CD14-positive monocyte (primary cell): ENCODE data around the gene RNU1-3. TPM values are rescaled to one million over a fixed set of nuclear protein-coding genes. Genes with fewer than 3 reads are reported as not detected.

Experiments used
- DNase-seq, 3 donors: peaks; one replicate each; pipeline ENCODE4 v3.0.0-alpha.2; 2011 to 2022
- H2AFZ ChIP-seq: 2 replicates; pipeline ENCODE4 v1.6.0; 2012; ENCODE audit warnings: mild to moderate bottlenecking, low read depth, low read length, inconsistent platforms; ENCODE audit not compliant: insufficient read depth, poor library complexity, severe bottlenecking
- H3K27ac ChIP-seq, 2 donors: 1 replicate in 1 of 2; 2 replicates in 1 of 2; pipeline ENCODE4 v1.5.1; 2012 to 2013; ENCODE audit warnings: low read length in 2 of 2, control low read depth in 1 of 2, inconsistent platforms in 1 of 2, low read depth in 1 of 2, mild to moderate bottlenecking in 1 of 2
- H3K27me3 ChIP-seq, 2 donors: one replicate each; pipeline versions ENCODE4 v1.6.0 to v1.6.1; 2011 to 2013; ENCODE audit warnings: low read length in 2 of 2; ENCODE audit not compliant: control insufficient read depth in 2 of 2, insufficient read depth in 2 of 2
- H3K36me3 ChIP-seq, 2 donors: replicated peaks in 1 of 2; 1 replicate in 1 of 2; 2 replicates in 1 of 2; pipeline versions ENCODE4 v1.5.1 to v1.6.1; 2012 to 2013; ENCODE audit warnings: low read length in 2 of 2, control low read depth in 1 of 2, inconsistent platforms in 1 of 2, mild to moderate bottlenecking in 1 of 2; ENCODE audit not compliant: insufficient read depth in 2 of 2, control insufficient read depth in 1 of 2
- H3K4me1 ChIP-seq, 2 donors: 1 replicate in 1 of 2; 2 replicates in 1 of 2; pipeline versions ENCODE4 v1.5.1 to v1.6.1; 2012 to 2013; ENCODE audit warnings: low read length in 2 of 2, control low read depth in 1 of 2, inconsistent platforms in 1 of 2, mild to moderate bottlenecking in 1 of 2, moderate library complexity in 1 of 2; ENCODE audit not compliant: insufficient read depth in 2 of 2, control insufficient read depth in 1 of 2
- H3K4me2 ChIP-seq: replicated peaks from 2 replicates; pipeline ENCODE3; 2012; ENCODE audit warnings: low read length, moderate library complexity, mild to moderate bottlenecking; ENCODE audit not compliant: poor library complexity, severe bottlenecking; ENCODE audit errors: extremely low read depth
- H3K4me3 ChIP-seq, 3 experiments: fragments of 200-600 bp in 1 of 3; sonication (generic) in 1 of 3; replicated peaks in 1 of 3; 1 replicate in 2 of 3; 2 replicates in 1 of 3; pipeline ENCODE4 v1.5.1; 2011 to 2013; ENCODE audit warnings: low read length in 3 of 3, mild to moderate bottlenecking in 3 of 3, control low read depth in 2 of 3, low read depth in 2 of 3, inconsistent platforms in 1 of 3, moderate library complexity in 1 of 3
- H3K79me2 ChIP-seq: 2 replicates; pipeline ENCODE4 v1.6.0; 2012; ENCODE audit warnings: mild to moderate bottlenecking, control low read depth, inconsistent platforms, low read length, moderate library complexity; ENCODE audit not compliant: insufficient read depth
- H3K9ac ChIP-seq: 2 replicates; pipeline ENCODE4 v1.6.0; 2017; ENCODE audit warnings: low read length, mild to moderate bottlenecking; ENCODE audit not compliant: insufficient read depth, poor library complexity, severe bottlenecking
- H3K9me3 ChIP-seq, 2 donors: replicated peaks in 1 of 2; 1 replicate in 1 of 2; 2 replicates in 1 of 2; pipeline versions ENCODE4 v1.5.1 to v1.6.1; 2012 to 2013; ENCODE audit warnings: low read length in 2 of 2, control low read depth in 1 of 2; ENCODE audit not compliant: control insufficient read depth in 1 of 2, insufficient read depth in 1 of 2
- H4K20me1 ChIP-seq: 2 replicates; pipeline ENCODE4 v1.6.0; 2012; ENCODE audit warnings: mild to moderate bottlenecking, low read length, control low read depth, moderate library complexity; ENCODE audit not compliant: insufficient read depth
- H3K27ac Mint-ChIP-seq, 7 donors: one replicate each; pipeline ENCODE4 v1.8.0; 2020; ENCODE audit warnings: mild to moderate bottlenecking in 7 of 7, mixed read lengths in 7 of 7, moderate library complexity in 6 of 7, inconsistent platforms in 2 of 7
- H3K27me3 Mint-ChIP-seq, 3 donors: one replicate each; pipeline ENCODE4 v1.8.0; 2021 to 2022; ENCODE audit warnings: low read depth in 3 of 3, mild to moderate bottlenecking in 3 of 3, mixed read lengths in 3 of 3, moderate library complexity in 3 of 3, inconsistent platforms in 1 of 3
- H3K36me3 Mint-ChIP-seq, 2 donors: one replicate each; pipeline ENCODE4 v1.8.0; 2020; ENCODE audit warnings: mixed read lengths in 2 of 2, inconsistent platforms in 1 of 2, mild to moderate bottlenecking in 1 of 2
- H3K4me1 Mint-ChIP-seq: one replicate; pipeline ENCODE4 v1.8.0; 2020; ENCODE audit warnings: mild to moderate bottlenecking, mixed read lengths
- H3K4me3 Mint-ChIP-seq, 2 donors: one replicate each; pipeline ENCODE4 v1.8.0; 2020; ENCODE audit warnings: mild to moderate bottlenecking in 2 of 2, mixed read lengths in 2 of 2, moderate library complexity in 1 of 2
- H3K9me3 Mint-ChIP-seq, 7 donors: one replicate each; pipeline ENCODE4 v1.8.0; 2020 to 2022; ENCODE audit warnings: mixed read lengths in 7 of 7, mild to moderate bottlenecking in 6 of 7, moderate library complexity in 6 of 7, inconsistent platforms in 2 of 7
- CTCF ChIP-seq: fragments of 200-600 bp; IDR thresholded peaks from one replicate; pipeline ENCODE4 v1.8.0; 2022; ENCODE audit warnings: antibody characterized with exemption, mild to moderate bottlenecking
- WGBS: methylation state at CpG from one replicate; pipeline ENCODE4 v1.1.5; 2013; ENCODE audit warnings: missing lambda C conversion rate; ENCODE audit not compliant: insufficient coverage; 5-methylcytosine and 5-hydroxymethylcytosine counted together
- intact Hi-C, 2 donors: fragments of 100-400 bp; cut with micrococcal nuclease; formaldehyde crosslinking; loops; one replicate each; pipeline versions ENCODE4 v1.15.0 to v1.15.1; 2023
- polyA plus RNA-seq, 3 donors: library from polyadenylated mRNA; depleted of rRNA in 1 of 3; unstranded in 2 of 3; stranded (reverse) in 1 of 3; fragments of 300-500 nt in 2 of 3; fragments of >200 nt in 1 of 3; fragmentation: Illumina TruSeq in 2 of 3; gene quantifications; 1 replicate in 2 of 3; 2 replicates in 1 of 3; pipeline ENCODE4 v1.2.3, GENCODE V29; 2012 to 2021

RNU1-3 gene
- polyA plus RNA-seq, 3 donors: not detected

GRCh38 chr1:16618719-16619118 lies 48.0 kb downstream of the RNU1-3 start:
- H3K36me3 Mint-ChIP-seq: no peaks in the 10 kb centered on the region
- no peak overlapping the region for H3K27ac Mint-ChIP-seq
- no peaks in the 10 kb centered on the region for H3K27me3 Mint-ChIP-seq
- peaks cover 7 to 11% of the 10 kb centered on the region in 2 donors for H3K27me3 ChIP-seq
- H3K27ac ChIP-seq: no peak overlapping the region
- no peaks in the 10 kb centered on the region for H4K20me1 ChIP-seq
- no peak overlapping the region for H3K9ac ChIP-seq
- intact Hi-C loops: no loop called here
- H2AFZ ChIP-seq: no peak overlapping the region
- H3K4me1 Mint-ChIP-seq: no peaks in the 10 kb centered on the region
- H3K79me2 ChIP-seq: no peaks in the 10 kb centered on the region
- no peak overlapping the region for H3K4me3 ChIP-seq
- no peaks in the 10 kb centered on the region for H3K9me3 Mint-ChIP-seq
- peaks cover 3 to 5% of the 10 kb centered on the region in 2 donors for H3K4me1 ChIP-seq
- DNase-seq: no peak
- H3K4me3 Mint-ChIP-seq: no peak overlapping the region
- H3K4me2 ChIP-seq: no peak overlapping the region
- peaks cover 46 to 53% of the 10 kb centered on the region in 2 donors for H3K36me3 ChIP-seq
- WGBS: 88% methylated on average over 14 of the region's 15 CpGs
- no peak for TF ChIP-seq CTCF
- H3K9me3 ChIP-seq: no peaks in the 10 kb centered on the region

GRCh38 chr1:16617778-16618580 lies 48.8 kb downstream of the RNU1-3 start:
- H4K20me1 ChIP-seq: no peaks in the 10 kb centered on the region
- H3K9me3 Mint-ChIP-seq: no peaks in the 10 kb centered on the region
- no peak overlapping the region for H3K4me3 Mint-ChIP-seq
- no peaks in the 10 kb centered on the region for H3K9me3 ChIP-seq
- no peak overlapping the region for H3K27ac Mint-ChIP-seq
- H3K79me2 ChIP-seq: no peaks in the 10 kb centered on the region
- no peak overlapping the region for H3K4me2 ChIP-seq
- intact Hi-C loops: no loop called here
- H3K27me3 ChIP-seq: peaks cover 7 to 11% of the 10 kb centered on the region in 2 donors
- no peak overlapping the region for H2AFZ ChIP-seq
- no peak for TF ChIP-seq CTCF
- no peaks in the 10 kb centered on the region for H3K4me1 Mint-ChIP-seq
- H3K27me3 Mint-ChIP-seq: no peaks in the 10 kb centered on the region
- H3K4me1 ChIP-seq: peaks cover 6 to 12% of the 10 kb centered on the region in 2 donors
- WGBS: 89% methylated on average over 6 of the region's 7 CpGs
- no peak for DNase-seq
- no peak overlapping the region for H3K4me3 ChIP-seq
- no peak overlapping the region for H3K9ac ChIP-seq
- peaks cover 38 to 46% of the 10 kb centered on the region in 2 donors for H3K36me3 ChIP-seq
- H3K27ac ChIP-seq: no peak overlapping the region
- no peaks in the 10 kb centered on the region for H3K36me3 Mint-ChIP-seq
